HG03108 (cell line): ENCODE data around the gene USHBP1.
"Not testable (repeated sequence)": the region's sequence is repeated elsewhere in the genome, so short reads cannot be mapped to it uniquely, and the experiment has no call there.

Experiments
- ATAC-seq: cut with Tn5 transposase; IDR thresholded peaks from one replicate; pipeline ENCODE4 v1.9.1; 2021; ENCODE audit warnings: moderate library complexity; ENCODE audit not compliant: unreplicated experiment

The USHBP1 gene

DNA sequence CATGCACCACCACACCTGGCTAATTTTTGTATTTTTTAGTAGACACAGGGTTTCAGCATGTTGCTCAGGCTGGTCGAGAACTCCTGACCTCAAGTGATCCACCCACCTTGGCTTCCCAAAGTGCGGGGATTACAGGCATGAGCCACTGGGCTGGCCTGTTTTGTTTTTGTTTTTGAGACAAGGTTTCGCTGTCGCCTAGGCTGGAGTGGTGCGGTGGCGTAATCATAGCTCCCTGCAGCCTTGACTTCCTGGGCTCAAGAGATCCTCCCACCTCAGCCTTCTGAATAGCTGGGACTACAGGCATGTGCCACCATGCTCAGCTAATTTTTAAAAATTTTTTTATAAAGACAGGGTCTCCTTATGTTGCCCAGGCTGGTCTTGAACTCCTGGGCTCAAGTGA, 31.0 kb upstream of the USHBP1 start:
- ATAC-seq, result not testable (repeated sequence)

DNA sequence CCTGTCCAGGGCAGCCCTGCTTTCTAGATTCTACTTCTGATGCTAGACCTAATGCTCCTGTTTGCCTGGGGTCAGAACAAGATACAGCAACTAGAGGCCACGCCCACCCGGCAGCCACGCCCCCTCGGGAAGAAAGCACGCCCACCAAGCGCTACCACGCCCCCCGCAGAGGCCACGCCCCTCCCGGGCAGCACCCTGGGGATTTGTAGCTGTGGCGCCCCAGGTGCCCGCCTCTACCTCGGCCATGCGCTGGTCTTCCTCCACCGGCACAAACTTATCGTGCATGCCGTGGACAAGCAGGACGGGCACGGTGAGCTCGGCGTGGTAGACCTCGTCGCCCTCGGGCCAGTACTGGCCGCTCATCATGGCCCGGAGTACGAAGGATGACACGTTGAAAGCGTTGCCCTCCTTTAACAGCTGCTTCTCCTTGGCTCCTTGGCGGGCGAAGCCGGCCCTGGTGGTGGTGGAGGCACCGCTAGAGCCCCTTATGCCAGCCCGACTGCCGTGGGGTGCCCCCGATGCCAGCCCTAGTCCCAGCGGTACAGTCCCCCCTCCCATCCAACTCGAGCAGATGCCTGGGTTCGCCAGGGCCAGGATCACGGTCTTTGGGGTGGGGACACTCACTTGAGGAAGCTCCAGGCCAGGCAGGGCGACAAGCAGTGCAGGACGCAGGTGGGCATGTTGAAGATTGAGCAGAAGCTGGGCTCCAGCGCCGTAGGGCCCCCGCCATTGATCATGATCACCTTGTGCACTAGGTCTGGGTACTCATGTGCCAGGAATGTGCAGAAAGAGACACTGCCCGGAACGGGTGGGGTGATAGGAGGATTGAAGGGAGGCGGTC, 29.7 kb upstream of the USHBP1 start:
- ATAC-seq, result no peak

DNA sequence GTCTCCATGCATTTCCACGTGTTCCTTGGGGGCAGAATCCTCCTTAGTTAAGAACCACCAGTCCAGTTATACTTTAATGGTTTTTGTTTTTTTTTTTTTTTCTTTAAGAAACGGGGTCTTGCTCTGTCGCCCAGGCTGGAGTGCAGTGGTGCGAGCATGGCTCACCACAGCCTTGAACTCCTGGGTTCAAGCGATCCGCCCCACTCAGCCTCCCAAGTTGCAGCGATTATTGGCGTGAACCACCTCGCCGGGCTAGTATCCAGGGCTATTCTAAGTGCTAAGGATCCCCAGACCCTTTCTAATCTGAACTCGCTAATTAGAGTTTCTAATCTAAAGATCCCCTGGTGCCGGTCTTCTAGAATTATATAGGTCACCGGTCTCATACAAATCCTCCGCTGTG, 29.1 kb upstream of the USHBP1 start:
- ATAC-seq, result no peak

DNA sequence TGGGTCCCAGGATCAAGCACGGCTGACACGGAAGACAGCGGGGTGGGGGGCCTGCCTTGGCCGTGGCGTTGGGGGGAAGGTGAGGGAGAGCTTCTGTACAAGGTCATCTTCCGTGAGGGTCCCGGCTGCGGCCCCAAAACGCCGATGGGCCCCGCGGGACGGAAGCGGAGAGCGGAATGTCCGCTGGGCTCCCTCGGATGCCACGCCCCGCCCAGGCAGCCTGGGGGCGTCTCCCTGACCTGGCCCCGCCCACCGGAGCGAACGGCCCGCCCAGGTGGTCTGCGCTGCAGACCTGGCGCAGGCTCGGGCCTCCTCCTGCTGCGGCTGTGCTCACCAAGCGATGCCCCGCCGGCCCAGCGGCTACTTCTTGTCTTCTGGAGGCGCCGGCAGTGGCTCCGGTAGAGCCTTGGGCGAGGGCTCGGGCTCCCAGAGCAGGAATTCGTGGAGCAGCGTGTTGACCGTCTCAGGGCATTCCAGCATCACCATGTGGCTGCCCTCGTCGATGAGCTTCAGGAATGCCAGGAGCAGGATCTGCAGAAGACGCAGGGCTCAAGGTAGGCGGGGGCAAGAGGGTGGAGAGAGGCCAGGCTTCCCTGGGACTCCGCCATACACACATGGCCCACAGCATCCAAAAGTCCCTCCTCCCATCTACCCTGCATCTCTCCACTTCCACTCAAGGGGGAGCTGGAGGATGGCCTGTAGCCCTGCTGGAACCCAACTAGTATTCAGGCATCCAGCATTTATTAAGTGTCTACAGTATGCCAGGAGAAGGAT, 27.9 kb upstream of the USHBP1 start:
- ATAC-seq, result peak; percentile 81

DNA sequence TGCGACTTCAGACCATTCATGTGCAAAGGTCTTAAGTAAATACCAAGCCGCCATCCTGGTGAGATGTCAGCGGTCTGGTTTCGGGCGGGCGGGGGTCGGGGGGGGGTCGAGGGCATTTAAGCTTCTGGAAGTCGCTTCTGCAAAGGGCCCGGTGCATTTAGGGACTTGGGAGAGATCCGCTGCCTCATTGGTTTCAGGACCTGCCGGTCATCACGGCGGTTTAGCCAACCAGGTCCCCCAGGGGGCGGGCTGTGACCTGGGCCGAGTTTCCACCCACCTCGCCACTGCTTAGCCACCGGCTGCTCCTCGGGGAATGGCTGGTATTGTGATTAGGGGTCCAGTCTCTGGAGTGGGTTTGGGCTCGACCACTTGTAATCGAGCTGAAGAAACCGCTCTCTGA, 24.9 kb upstream of the USHBP1 start:
- ATAC-seq, result no peak

DNA sequence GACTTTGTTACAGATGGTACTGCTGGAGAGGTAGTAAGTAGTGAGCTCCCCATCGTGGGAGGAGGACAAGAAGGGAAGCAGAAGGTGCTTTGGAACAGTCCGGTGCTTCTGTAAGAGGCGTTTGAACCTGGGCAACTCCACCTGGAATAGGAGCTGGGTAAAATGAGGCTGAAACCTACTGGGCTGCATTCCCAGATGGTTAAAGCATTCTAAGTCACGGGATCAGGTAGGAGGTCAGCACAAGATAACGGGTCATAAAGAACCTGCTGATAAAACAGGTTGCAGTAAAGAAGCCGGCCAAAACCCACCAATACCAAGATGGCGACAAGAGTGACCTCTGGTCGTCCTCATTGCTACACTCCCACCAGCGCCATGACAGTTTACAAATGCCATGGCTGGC, 22.2 kb upstream of the USHBP1 start:
- ATAC-seq, result no peak

DNA sequence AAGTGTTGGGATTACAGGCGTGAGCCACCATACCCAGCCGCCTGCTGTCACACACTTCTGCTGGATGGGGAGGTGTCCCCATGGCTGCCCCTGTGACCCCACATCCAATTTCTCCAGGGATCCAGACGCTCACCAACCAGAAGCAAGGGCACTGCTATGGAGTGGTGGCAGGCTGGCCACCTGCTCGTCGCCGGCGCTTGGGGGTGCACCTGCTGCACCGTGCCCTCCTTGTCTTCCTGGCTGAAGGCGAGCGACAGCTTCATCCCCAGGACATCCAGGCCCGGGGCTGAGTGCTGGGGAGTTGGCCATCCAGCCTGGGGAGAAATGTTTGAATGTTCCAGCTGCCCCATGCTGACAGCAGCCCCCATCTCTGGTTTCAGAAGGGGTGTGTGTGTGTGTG, 21.7 kb upstream of the USHBP1 start:
- ATAC-seq, result no peak

DNA sequence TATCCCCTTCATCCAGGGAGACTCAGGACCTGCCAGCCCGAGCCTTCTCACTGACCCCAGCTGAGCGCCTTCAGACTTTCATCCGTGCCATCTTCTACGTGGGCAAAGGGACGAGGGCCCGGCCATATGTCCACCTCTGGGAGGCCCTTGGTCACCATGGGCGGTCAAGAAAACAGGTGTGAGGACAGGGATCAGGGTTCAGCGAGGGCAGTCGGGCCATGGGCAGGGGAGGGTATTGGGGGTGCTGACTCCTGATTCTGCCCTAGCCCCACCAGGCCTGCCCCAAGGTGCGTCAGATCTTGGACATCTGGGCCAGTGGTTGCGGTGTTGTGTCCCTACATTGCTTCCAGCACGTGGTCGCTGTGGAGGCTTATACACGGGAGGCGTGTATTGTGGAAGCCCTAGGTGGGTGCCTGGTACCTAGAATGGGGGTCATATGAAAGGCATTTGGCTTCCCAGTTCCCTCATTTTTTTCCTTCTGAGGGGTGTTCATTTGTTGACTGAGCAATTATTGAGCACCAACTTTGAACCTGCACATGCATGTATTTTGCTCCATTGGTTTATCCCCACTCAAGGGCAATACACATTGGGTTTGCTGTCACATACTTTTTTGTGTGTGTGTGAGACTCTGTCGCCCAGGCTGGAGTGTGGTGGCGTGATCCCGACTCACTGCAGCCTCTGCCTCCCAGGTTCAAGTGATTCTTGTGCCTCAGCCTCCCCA, 21.0 kb upstream of the USHBP1 start:
- no peak for ATAC-seq

DNA sequence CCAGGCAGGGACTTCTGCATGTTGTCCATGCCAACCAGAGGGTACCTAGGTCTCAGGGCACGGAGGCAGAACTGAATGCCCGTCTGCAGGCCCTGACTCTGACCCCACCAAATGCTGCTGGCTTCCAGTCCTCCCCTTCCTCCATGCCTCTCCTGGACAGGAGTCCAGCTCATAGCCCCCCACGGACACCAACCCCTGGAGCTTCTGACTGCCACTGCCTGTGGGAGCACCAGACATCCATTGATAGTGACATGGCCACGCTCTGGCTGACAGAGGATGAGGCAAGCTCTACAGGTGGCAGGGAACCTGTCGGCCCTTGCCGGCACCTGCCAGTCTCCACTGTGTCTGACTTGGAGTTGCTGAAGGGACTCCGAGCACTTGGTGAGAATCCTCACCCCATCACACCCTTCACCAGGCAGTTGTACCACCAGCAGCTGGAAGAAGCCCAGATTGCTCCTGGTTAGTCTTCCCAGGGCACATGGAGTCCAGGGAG, 19.0 kb upstream of the USHBP1 start:
- no peak for ATAC-seq

DNA sequence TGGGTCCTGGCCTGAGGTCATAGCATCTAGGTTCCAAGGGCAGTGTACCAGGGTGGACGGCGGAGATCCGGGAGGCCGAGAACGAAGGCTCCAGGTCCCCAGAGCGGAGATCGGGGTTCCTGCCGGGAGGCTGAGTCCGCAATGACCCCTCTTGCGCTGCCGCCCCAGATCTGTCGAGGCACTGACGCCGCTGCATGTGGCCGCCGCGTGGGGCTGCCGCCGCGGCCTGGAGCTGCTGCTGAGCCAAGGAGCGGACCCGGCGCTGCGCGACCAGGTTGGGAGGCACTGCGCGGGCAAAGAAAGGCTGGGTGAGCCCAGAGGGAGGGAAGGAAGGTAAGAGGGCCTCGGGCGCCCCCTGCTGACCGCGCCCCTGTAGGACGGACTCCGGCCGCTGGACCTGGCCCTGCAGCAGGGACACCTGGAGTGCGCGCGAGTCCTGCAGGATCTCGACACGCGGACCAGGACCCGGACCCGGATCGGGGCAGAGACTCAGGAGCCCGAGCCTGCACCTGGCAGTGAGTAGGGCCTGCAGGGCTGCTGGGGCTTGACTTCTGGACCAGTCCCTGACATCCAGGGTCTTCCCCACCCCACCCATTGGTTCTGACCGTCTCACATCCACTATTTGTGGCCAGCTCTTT, 18.1 kb upstream of the USHBP1 start:
- peak; percentile 62 for ATAC-seq

DNA sequence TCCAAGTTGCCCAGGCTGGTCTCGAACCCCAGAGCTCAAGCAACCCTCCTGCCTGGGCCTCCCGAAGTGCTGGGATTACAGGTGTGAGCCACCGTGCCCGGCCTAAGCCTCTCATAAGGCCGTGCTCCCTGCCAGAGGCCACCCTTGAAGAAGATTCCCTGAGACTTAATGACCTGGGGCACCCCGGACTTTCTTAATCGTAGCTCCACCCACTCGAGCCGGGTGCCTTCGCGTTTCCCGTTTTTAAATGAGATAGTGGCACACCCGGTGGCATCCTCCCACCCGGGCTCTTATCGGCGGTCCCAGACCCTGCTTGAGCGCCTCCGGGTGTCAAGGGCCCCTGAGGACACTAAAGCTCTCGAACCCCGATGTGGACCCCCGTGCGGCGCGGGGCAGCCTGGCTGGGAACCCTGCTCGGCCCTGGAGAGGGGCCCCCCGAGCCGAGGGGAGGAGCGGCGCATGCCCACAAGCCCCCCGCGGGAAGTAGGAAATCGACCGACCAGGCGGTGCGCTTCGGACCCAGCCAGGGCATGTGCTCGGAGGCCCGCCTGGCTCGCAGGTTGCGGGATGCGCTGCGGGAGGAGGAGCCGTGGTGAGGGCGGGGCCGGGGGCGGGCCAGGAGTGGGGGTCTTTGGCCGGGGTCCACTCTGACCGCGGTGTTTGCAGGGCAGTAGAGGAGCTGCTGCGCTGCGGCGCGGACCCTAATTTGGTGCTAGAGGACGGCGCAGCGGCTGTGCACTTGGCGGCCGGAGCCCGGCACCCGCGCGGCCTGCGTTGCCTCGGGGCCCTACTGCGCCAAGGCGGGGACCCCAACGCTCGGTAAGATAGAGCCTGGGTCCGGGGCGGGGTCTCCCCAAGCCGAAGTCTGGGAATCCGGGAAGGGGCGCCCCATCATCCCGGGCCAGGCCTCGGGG, 17.1 kb upstream of the USHBP1 start, which contains the start of gene ANKLE1:
Gene ANKLE1, plus strand, starts transcription at position 511 of the 914 bp plus-strand sequence. Its CDS starts 20 bp downstream, at position 531.
- no peak for ATAC-seq

DNA sequence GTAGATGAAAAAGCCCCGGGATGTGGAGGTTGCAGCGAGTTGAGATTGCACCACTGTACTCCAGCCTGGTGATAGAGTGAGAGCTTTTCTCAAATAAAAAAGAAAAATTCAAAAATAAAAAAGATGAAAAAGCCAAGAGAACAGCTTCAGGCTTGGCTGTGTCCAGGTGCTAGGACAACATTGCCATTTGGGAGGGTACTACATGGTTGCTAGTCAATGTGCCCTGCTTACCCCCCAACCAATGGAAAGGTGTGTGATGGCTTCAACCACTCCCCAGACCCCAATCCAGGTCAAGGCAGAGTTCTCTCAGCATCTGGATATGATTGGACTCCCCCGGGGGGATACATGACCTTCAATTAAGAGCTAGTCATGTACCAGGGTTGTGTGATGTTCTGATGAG, 14.9 kb upstream of the USHBP1 start:
- no peak for ATAC-seq

DNA sequence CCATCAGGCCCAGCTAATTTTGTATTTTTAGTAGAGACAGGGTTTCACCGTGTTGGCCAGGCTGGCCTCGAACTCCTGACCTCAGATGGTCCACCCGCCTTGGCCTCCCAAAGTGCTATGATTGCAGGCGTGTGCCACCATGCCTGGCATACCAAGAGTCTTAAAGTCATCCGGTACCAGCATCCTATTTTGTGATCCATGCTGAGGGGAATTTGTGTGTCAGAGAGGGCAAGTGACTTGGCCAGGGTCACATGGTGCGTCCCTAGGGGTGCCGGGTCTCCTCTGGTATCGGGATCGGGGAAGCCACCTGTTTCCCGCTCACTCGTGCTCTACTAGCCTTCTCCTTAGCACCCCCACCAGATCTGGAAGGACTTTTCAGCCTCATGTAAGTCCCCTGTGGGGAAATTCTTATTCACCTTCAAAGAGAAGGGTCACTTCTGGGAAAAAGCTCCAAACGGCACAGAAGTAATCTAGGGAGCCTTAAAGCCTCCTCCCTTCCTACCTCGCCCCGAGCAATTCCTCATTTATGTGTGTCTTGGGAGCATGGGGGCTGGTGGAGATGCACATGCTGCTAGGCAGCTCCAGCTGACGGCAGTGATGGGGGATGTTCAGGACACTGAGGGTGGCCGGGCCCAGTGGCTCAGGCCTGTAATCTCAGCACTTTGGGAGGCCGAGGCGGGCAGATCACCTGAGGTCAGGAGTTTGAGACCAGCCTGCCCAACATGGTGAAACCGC, 11.1 kb upstream of the USHBP1 start:
- ATAC-seq, result no peak

DNA sequence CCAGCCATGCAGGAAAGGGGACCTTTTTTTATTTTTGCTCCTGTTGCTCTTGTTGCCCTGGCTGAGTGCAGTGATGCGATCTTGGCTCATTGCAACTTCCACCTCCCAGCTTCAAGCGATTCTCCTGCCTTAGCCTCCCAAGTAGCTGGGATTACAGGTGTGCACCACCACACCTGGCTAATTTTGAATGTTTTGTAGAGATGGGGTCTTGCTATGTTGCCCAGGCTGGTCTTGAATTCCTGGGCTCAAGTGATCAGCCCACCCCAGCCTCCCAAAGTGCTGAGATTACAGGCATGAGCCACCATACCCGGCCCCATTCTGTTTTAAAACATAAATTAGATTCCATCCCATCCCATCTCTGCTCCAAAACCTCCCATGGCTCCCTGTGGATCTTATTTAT, 10.3 kb upstream of the USHBP1 start:
- not testable (repeated sequence) for ATAC-seq

DNA sequence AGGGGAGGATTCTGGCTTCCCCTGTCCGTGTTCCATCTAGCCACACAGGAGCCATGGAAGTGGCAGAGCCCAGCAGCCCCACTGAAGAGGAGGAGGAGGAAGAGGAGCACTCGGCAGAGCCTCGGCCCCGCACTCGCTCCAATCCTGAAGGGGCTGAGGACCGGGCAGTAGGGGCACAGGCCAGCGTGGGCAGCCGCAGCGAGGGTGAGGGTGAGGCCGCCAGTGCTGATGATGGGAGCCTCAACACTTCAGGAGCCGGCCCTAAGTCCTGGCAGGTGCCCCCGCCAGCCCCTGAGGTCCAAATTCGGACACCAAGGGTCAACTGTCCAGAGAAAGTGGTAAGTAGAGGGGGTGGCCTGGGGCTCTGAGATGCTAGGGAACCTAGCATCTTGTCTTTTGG, 4.2 kb upstream of the USHBP1 start:
- ATAC-seq, result no peak

DNA sequence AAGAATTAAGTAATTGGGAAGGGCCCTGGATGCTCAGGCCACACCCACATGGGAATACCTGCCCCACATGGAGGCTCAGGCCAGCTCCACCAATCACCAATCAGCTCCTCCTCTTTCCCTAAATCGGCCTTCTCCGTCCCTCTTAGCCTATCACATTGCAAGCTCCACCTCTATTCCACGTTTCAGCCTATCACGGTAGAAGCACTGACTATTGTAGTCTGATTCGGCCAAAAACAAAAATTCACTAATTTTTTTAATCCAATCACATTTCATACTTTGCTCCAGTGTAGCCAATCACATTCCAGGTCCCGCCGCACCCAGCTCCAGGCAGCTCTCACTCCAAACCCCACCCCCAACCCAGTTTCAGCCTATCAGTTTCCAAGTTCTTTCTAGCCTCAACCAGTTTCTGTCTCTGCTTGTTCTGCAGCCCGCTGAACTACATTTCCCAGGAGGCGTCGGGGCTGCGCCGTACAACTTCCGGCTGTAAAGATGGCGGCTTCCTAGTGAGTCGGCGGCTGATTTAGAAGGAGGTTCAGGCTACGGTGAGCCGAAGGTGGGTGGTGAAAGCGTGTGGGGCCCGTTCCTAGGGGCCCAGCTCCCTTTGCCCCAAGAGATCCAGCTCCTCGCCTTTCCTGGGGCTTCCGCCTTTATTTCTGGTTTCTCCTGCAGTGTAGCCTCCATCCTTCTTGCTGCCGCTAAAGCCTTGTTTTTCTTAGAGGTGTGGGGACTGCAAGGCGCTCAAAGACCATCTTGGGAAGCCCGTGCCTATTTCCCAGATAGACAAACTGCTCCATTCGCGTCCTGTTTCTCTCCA, 2.6 kb upstream of the USHBP1 start, which contains the start of gene BABAM1:
Gene BABAM1, plus strand, starts transcription at position 469 of the 814 bp plus-strand sequence. CDS start 1,364 bp downstream, outside the sequence.
- peak; percentile 92 for ATAC-seq

DNA sequence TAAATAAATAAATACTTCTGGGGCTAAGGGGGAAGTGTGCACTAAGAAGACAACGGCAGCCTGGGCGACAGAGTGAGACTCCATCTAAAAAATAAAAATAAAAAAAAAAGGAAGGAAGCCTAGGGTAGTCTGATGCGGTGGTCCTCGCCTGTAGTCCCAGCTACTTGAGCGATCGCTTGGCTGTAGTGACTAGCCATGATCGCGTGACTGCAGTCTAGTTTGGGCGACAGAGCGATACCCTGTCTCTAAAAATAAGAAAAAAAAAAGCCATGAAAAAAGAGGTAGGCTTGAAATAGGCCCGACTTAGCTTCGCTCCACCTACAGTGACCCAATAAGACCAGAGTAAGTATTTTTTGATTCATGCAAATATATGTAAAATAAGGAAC, 2.0 kb upstream of the USHBP1 start:
- peak; percentile 8 for ATAC-seq

DNA sequence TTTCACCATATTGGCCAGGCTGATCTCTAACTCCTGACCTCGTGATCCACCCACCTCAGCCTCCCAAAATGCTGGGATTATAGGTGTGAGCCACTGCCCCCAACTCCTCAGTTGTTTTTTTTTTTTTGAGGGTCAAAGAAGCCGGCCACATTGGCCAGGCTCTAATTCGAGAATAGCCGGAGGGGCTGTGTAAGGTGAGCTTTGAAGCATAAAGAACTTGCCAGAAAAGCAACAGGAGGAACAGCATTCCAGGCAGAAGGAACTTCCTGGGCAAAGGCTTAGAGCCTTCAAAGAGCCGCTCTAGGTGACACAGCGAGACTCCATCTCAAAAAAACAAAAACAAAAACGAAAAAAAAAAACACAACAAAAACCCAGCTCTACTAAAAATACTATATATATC, 1.5 kb upstream of the USHBP1 start:
- no peak for ATAC-seq
